PC-3 (cell line): ENCODE data around the gene BSPH1.

Experiments used
- CTCF ChIP-seq: fragments of 300-600 bp; sonication (generic); conservative IDR thresholded peaks from 2 replicates; pipeline ENCODE4 v1.5.1; 2017; ENCODE audit warnings: antibody characterized with exemption, low read depth, mild to moderate bottlenecking, low read length
- EZH2 ChIP-seq: fragments of 300-600 bp; sonication (generic); IDR thresholded peaks from one replicate; pipeline ENCODE4 v1.6.1; 2017; ENCODE audit warnings: antibody characterized with exemption, mild to moderate bottlenecking, low read length; ENCODE audit not compliant: unreplicated experiment
- EZH2phosphoT487 ChIP-seq: fragments of 300-600 bp; sonication (generic); IDR thresholded peaks from 2 replicates; pipeline ENCODE4 v1.6.1; 2018; ENCODE audit warnings: mild to moderate bottlenecking, antibody characterized with exemption, low read length, borderline replicate concordance

- TF ChIP-seq EZH2: no peak
- TF ChIP-seq CTCF: no peak
- TF ChIP-seq EZH2phosphoT487: no peak
These were observed 31.0 kb upstream of the BSPH1 start for GRCh38 chr19:48023011-48023410.
